BJ (cell line): ENCODE data around the gene CCDC102B. TPM values are rescaled to one million over a fixed set of nuclear protein-coding genes. Genes with fewer than 3 reads are reported as not detected.

Experiments used
- CTCF ChIA-PET: fragments of 350-600 bp; formaldehyde crosslinking; extraction: SDS; loops from one replicate; lab custom pipeline; 2021; ENCODE audit warnings: antibody characterized with exemption, inconsistent platforms; lab: Yijun Ruan, JAX
- POLR2A ChIA-PET: fragments of 300-600 bp; sonication (Branson Sonifier 250); formaldehyde crosslinking; extraction: SDS; loops from one replicate; lab custom pipeline; 2021; ENCODE audit warnings: antibody characterized with exemption; lab: Charles Lee
- DNase-seq: peaks from one replicate; pipeline ENCODE4 v3.0.0-alpha.2; 2011; ENCODE audit warnings: low read depth
- H3K27me3 ChIP-seq: 2 replicates; pipeline ENCODE4 v1.6.0; 2011; ENCODE audit warnings: low read length; ENCODE audit not compliant: control insufficient read depth, insufficient read depth
- H3K36me3 ChIP-seq: 2 replicates; pipeline ENCODE4 v1.5.1; 2011; ENCODE audit warnings: low read length; ENCODE audit not compliant: control insufficient read depth, insufficient read depth
- H3K4me3 ChIP-seq: 2 replicates; pipeline ENCODE4 v1.5.1; 2011; ENCODE audit warnings: low read depth, mild to moderate bottlenecking, control low read depth, low read length
- polyA plus RNA-seq: library from polyadenylated mRNA; depleted of rRNA; stranded (reverse); fragments of >200 nt; gene quantifications from 2 replicates; pipeline ENCODE4 v1.2.3, GENCODE V29; 2011
- TF ChIP-seq, protein P1 (sequence below): IDR thresholded peaks from 2 replicates; pipeline ENCODE4 v1.5.1; 2011; ENCODE audit warnings: low read depth, mild to moderate bottlenecking, control low read depth, inconsistent platforms, low read length, moderate library complexity; ENCODE audit not compliant: insufficient read depth

Gene CCDC102B
- polyA plus RNA-seq, 1 experiment, result 2.8 TPM

DNA sequence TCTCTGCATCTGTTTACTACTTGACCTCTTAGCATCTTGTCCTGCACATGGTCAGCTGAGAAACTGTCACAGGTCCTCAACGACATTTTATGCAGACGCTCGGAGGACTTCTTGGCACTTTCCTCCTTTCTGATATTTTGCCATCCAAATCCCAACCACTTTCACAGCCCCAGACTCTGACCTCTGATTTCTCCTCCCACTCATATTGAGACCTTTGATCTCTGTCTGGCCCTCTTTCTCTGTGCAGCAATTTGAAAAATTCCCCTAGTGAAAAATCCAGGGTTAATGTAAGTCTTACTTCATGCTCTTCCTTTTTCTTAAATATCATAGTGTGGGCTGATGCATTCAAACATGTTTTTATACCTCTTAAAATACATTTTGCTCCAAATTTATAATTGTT, 273.8 kb downstream of the CCDC102B start:
- H3K27me3 ChIP-seq, result no peaks in the 10 kb centered on the region
- ChIA-PET POLR2A (no interaction called here), CTCF (no interaction called here)
- TF ChIP-seq, protein P1, sequence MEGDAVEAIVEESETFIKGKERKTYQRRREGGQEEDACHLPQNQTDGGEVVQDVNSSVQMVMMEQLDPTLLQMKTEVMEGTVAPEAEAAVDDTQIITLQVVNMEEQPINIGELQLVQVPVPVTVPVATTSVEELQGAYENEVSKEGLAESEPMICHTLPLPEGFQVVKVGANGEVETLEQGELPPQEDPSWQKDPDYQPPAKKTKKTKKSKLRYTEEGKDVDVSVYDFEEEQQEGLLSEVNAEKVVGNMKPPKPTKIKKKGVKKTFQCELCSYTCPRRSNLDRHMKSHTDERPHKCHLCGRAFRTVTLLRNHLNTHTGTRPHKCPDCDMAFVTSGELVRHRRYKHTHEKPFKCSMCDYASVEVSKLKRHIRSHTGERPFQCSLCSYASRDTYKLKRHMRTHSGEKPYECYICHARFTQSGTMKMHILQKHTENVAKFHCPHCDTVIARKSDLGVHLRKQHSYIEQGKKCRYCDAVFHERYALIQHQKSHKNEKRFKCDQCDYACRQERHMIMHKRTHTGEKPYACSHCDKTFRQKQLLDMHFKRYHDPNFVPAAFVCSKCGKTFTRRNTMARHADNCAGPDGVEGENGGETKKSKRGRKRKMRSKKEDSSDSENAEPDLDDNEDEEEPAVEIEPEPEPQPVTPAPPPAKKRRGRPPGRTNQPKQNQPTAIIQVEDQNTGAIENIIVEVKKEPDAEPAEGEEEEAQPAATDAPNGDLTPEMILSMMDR, result no peak
- DNase-seq, result no peak
- H3K36me3 ChIP-seq, result no peaks in the 10 kb centered on the region
- H3K4me3 ChIP-seq, result no peak overlapping the region

DNA sequence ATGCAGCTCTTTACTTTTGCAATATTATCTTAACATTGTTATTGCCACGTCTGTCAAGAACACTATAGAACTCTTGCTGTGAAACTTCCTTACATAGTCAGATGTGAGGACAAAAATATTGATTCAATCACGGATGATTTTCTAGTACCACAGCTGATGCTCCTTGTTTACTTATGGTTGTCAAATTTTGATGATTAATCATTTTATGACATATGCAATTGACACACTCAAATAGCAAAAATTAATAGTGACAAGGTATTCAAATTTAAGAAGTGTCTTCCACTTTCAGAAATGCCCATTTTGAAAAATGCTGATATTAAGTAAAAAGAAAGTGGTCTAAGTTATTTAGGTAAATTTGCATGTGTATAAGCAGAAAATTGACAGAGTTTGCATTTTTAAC, 284.0 kb downstream of the CCDC102B start:
- Histone ChIP-seq H3K36me3 (no peaks in the 10 kb centered on the region), H3K4me3 (no peak overlapping the region), H3K27me3 (no peaks in the 10 kb centered on the region)
- POLR2A ChIA-PET, result no interaction called here
- DNase-seq, result no peak
- TF ChIP-seq, protein P1, result no peak
- CTCF ChIA-PET, result no interaction called here

DNA sequence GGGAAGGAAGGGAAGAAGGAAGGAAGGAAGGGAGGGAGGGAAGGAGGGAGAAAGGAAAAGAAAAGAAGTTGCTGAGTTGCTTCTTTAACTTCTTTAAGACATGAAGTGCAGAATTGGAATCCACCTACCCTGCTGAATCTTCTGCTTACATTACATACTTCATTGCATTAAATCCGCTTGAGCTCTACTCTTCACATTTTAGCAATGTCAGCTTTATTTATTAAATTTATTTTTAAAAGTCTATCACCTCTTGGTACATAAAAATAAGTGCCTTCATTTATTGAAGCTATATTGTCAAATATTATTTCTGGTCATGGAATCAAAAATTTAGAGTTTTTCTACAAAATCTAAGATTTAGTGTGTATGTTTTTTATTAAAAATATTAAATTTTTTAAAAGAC, 284.6 kb downstream of the CCDC102B start:
- ChIA-PET CTCF (no interaction called here), POLR2A (no interaction called here)
- H3K27me3 ChIP-seq, result no peaks in the 10 kb centered on the region
- H3K36me3 ChIP-seq, result no peaks in the 10 kb centered on the region
- H3K4me3 ChIP-seq, result no peak overlapping the region
- TF ChIP-seq, protein P1, result no peak
- DNase-seq, result no peak

DNA sequence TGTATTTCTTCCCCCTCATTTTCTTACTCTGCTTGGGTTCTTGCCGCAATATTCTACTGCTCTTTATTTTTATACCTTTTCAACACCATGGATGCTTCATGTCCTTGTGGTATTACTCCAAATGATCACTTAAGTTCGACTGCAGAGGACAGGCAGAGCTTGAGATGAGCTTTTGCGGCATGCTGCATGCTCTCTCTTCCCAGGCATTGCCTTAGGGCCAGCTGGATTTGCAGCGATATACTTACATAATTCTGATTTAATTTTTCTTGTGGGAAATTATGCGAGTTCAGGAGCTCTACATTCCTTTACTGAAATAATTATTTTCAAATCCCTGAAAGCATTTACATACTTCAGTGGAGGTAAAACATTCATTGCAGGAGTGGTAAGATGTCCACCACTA, 288.1 kb downstream of the CCDC102B start:
- TF ChIP-seq, protein P1, result no peak
- POLR2A ChIA-PET, result no interaction called here
- CTCF ChIA-PET, result no interaction called here
- DNase-seq, result no peak
- Histone ChIP-seq H3K27me3 (no peaks in the 10 kb centered on the region), H3K4me3 (no peak overlapping the region), H3K36me3 (no peaks in the 10 kb centered on the region)

DNA sequence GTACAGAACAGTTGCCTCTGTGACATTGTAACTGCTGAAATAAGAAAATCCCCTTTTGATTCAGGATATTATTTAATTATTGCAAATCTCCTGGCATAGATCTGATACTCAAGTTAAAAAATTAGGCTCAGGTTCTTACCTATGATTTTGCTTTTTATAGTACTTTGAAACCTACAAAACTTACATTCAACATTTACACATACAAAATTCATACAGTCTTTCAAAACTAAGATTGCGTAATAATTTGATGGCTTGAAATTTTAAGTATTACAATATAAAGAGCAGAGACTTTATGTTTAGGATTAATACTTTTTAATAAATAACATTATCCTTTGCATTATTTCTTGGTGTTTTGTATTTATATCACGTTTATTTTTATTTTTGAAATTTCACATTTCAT, 291.1 kb downstream of the CCDC102B start:
- POLR2A ChIA-PET, result no interaction called here
- Histone ChIP-seq H3K36me3 (no peaks in the 10 kb centered on the region), H3K27me3 (no peaks in the 10 kb centered on the region), H3K4me3 (no peak overlapping the region)
- no peak for DNase-seq
- CTCF ChIA-PET, result no interaction called here
- TF ChIP-seq, protein P1, result no peak
